GM18907 (cell line): ENCODE results near the gene SFXN5.
"Not testable (repeated sequence)": the region's sequence is repeated elsewhere in the genome, so short reads cannot be mapped to it uniquely, and the experiment has no call there.

ENCODE experiments used
- ATAC-seq: cut with Tn5 transposase; IDR thresholded peaks from one replicate; pipeline ENCODE4 v1.9.1; 2021; ENCODE audit warnings: mild to moderate bottlenecking, moderate library complexity; ENCODE audit not compliant: unreplicated experiment

The SFXN5 gene

DNA sequence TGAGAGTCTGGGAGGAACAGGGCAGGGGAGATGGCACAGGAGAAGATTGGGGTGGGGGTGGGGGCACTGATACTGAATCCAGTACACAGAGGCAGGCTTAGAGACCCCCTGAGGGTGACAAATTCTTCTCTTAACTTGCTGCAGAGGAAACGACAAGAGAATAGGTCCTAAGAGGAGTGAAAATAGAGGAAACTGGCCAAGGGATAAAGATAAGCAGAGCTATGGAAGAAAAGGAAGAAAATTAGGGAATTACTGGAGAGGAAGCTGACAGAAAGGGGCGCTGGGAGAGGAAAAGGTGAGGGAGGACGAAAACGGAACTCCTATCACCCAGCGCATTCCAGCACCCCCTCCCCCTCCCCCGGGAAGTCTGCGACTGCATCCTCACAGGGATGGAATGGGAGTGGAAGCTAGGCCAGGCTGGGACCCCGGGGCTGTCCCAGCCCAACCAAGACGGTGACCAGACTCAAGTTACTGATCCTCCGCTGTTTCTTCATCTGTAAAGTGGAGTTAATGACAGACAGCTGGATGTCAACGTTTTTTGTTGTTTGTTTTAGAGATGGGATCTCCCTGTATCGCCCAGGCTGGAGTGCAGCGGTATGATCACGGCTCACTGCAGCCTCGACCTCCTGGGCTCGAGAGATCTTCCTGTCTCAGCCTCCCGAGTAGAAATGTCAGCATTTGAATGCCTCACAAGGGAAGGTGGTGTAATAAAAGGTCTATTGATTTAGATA is 156.8 kb downstream of the SFXN5 start:
- no peak for ATAC-seq

DNA sequence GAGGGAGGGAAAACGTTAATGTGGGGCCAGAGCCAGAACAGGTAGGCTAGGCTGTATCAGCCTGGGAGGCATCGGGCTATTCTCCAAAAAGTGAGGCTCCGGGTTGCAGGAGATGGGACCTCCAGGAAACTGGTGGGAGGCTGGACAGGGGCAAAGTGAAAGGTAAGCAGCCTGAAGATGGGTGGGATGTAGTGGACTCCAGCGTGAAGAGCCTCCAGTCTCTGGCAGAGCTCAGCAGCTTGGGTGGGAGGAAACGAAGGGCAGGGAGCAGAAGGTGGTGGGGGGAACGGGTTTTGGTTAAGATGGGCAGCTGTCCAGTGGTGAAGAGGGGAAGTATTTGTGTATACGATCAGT is 157.3 kb downstream of the SFXN5 start:
- ATAC-seq, result no peak

DNA sequence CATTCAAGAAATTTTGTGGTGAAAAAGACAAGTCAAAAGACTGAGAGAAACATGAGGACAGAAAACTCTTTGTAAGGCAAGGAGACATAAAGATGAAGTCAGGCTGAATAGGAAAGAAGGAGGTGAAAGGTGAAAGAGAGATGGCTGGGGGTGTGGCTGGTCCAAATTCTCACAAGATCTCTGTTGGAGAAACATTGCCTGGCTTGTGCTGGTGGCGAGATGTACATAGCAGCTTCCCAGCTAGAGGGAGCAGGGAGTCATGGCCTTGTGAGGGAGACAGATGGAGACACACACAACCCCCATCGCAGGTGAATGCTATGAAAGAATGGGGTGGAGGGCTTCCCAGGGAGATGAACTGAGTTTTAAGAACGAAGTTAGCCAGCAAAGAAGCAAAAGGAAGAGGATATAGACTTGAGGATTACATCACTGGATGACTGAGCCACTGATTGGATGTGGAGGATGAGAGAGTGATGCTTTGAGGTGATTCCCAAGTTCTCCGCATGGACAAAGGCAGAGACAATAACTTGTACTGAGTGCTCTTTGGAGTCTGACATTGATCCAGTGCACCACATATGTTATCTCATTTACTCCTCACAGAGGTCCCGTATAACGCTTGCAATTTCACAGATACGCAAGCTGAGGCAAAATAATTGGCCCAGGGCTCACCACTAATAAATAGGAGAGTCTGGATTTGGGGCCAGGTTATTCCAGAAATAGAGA is 157.9 kb downstream of the SFXN5 start:
- ATAC-seq, result no peak

DNA sequence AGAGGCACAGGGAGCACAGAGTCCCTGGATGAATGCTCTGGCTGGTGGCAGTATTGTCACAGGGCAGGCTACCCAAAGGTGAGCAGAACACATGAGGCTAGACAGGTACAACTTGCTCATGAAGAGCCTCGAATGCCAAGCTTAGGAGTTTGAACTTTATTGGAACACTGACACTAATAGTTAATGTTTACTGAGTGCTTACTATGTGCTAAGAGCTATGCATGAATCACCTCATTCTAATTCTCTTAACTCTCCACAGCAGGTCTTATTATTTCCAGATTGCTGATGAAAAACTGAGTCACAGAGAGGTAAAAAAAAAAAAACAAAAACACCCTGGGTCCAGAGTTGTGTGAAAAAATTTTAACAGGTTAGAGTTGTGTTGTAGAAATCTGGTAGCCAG is 160.3 kb downstream of the SFXN5 start:
- no peak for ATAC-seq

DNA sequence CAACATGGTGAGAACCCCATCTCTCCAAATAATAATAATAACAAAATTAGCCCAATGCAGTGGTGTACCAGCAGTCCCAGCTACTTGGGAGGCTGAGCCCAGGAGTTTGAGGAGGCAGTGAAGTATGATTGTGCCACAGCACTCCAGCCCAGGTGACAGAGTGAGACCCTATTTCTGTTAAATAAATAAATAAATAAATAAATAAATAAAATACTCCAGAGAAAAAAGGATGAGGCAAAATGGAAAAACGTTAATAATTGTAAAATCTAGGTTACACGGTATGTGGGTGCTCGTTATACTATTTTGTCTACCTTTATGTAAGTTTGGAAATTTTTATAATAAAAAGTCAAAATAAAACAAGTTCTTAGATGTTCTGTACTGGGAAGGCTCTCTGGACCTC is 162.8 kb downstream of the SFXN5 start:
- ATAC-seq, result no peak

DNA sequence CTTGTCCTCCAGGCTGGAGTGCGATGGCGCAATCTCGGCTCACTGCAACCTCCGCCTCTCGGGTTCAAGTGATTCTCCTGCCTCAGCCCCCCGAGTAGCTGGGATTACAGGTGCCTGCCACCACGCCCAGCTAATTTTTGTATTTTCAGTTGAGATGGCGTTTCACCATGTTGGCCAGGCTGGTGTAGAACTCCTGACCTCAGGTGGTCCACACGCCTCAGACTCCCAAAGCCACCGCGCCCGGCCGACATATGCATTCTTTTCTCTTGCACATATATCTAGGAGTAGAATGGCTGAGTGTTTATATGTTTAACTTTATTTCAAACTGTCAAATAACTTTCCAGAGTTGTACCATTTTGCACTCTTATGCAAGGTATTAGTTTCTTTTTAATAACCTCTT is 164.1 kb downstream of the SFXN5 start:
- ATAC-seq, result not testable (repeated sequence)

DNA sequence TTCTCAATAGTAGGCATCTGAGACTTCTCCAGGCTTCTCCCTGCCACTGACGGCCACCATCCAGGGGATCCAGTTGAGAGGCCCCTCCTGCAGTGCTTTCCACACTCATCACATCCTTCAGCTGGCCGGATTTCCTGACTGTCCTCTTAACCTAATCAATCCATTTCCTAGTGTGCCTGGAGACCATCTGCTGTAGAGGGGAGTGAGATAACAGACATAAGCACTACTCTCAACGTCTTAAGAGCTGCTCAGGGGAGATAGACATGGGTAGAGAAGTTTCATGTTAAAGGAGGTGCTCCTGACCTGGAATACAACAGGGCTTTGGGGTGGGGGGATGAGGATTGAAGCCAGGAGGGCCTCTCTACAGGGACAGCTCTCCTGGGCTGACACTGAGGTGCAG is 170.1 kb downstream of the SFXN5 start:
- ATAC-seq, result no peak

DNA sequence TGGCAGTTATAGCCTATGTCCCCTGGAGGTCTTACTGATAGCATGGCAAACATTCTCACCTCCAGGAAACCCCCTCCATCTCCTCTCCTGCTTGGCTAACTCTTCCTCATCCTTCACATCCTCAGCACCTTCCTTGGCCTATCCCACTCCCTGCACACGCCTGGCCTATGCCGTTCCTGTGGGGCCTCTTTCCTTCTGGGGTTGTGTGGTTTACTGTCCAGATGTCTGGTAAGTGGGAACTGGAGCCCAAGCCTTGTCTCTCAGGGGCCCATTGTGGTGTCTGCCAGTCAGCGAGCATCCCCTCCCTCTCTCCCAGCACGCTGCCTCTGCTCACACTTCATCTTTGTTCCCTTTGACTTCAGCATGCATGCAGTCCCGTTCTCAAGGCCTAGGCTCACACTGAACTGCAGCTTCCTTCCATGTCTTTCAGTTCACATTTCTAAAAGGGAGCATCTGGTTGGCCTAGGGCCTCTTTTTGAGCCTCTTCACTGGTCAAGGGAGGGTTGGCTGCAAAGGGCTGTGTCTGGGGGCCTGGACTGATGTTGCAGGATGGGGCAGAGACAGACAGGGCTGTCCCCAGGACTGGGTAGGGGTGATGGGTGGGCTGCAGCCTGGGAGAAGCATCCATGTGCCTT is 171.2 kb downstream of the SFXN5 start:
- no peak for ATAC-seq

DNA sequence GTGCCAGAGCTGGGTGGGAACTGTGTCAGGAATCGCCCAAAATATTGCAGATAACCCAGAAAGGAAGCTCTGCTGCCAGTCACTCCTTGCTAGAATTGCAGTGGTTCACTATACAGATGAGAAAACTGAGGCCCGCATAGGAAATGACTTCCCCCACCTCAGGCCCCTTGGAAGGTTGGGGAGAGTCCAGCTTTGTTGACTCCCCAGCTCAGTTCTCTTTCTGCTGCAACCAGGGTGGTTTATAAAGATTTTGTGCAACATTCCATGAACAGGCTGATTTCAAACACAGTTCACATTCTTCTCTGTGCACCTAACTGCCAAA is 173.0 kb downstream of the SFXN5 start:
- ATAC-seq, result no peak

DNA sequence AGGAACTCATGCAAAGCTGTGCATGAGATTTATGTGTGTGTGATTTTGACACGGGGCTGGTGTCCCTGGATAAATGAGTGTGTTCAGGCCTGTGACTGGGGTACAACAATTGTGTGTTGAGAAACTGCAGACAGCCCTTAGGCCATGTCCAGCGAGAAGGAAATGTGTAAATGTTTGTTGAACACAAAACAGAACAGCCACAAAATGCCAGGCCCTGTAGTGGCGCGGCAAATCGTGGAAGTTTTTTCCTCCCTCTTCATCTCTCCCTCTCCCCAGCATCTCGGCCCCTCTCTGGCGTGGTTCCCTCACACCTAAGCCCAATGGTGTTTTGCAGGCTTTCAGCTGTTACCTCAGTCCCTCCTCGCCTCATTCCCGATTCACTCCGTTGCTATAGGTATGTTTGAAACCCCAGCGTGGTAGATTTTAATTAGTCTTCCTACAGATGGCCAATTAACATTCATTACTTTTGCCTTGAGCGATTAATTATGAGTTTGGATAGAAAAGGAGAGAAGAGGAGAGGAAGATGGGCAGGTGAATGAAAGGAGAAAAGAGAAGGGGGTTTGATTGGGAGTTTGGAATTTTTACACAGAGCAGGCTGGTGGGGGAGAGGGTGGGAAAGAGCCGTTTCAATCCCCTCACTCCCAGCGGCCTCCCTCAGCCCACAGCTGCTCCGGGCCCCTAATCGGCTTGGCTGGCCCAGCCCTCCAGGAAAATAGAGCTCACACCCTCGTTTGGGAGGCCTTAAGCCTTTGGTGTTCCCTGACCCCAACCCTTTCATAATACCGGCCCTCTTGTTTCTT is 173.5 kb downstream of the SFXN5 start:
- ATAC-seq, result no peak

DNA sequence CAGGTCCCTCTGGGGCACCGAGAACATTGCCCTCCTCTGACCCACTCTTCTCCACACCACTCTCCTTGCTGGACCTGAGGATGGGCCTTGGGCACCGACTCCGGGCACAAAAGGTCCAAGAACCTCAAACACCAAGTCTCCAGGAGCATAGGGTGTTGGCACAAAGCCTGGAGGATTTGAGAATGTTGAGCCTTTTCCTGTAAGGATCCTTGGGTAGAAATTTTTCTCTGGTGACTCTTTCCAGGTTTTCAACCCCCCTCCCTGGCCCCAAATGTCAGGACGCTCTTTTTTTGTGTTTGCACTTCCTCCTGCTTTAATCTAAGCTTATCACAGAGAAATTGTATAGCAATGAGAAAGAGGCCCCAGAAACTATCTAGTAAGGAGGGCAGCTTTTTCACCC is 175.1 kb downstream of the SFXN5 start:
- no peak for ATAC-seq

DNA sequence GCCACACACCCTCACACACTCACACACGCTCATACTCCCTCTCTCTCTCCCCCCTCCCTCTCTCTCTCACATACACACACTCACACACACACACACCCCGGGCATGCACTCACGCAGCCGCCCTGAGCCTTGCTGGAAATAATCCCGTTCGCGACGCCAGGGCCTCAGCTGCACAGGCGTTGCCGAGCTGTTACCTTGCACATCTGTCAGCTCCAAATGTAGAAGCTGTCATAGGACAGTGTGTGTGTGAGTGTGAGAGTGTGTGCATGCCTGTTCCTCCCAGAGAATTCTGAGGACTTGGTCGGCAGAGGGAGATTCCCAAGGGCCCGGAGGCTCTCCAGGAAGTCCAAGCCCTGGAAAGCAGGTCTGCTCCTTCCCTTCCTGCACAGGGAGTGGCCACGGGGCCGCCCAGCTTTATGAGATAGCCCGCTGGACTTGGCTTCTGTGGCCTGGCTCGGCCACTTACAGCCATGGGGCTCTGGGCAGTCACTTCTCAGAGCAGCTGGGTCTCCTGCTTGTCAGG is 175.7 kb downstream of the SFXN5 start:
- no peak for ATAC-seq

DNA sequence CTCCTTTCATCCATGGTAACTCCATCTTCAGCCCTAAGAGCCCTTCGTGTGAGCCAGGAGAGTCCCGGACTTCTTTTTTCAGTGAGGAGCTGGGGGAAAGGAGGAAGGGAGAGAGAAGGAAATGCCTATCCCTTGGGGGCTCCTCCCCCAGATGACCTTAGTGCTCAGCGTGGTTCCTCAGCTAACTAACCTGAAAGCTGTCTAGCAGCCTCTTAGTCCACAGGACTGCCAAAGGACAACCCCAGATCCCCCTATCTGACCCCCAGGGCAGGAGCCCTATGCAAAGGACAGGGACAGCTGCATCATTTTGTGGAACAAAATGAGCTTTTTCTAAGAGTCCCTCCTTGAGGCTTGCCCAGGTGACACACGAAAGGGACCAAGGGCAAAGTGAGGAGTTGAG is 176.4 kb downstream of the SFXN5 start:
- no peak for ATAC-seq

DNA sequence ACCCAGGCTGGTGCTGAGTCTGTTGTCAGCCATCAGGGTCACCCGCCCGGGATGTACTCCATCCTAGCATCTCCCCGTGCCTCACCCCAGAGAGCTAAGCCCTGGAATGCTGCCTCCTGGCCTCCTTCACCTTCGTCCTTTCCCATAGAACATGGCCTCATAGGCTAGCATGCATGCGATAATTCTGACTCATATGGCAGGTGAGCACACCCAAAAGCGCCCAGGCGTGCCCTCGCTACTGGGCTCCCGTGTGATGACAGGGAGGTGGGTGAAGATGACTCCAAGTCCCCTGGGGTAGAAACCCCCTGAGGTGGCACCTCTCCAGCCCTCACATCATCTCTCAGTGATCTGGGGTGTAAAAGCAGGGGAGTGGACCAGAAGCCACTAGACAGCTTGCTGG is 177.0 kb downstream of the SFXN5 start:
- no peak for ATAC-seq

DNA sequence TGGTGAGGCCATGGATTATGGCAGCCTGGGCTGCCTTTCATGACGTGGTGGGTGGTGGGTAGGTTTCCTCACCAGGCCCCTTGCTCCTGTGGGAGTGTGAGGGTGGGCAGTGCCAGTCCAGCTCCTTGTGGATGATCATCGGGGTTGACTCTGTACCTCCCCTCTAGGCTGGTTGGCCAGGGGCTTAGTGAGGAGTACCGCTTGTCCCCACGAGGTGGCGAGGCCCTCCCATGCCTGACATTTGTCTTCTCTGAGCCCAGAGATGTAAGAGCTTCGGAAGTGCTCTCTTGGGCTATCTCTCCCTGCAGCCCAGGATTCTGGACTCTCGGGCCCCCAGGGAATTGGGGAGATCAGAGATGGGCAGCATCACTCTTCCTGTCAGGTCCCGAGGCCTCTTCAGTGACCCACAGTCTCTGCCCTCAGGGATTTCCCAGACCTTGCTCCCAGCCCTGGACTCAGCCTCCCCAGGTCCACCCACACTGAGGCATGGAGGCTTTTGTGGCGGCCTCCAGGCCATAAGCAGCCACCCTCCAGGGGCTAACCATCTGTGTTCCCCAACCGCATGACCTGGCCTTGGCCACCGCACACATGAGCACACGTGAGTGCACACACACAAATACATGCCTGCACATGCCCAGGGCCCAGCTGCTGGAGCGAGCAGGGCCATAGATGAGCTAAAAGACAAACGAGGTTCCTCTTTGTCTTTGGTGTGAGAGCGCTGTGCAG is 177.8 kb downstream of the SFXN5 start:
- ATAC-seq, result peak; percentile 80

DNA sequence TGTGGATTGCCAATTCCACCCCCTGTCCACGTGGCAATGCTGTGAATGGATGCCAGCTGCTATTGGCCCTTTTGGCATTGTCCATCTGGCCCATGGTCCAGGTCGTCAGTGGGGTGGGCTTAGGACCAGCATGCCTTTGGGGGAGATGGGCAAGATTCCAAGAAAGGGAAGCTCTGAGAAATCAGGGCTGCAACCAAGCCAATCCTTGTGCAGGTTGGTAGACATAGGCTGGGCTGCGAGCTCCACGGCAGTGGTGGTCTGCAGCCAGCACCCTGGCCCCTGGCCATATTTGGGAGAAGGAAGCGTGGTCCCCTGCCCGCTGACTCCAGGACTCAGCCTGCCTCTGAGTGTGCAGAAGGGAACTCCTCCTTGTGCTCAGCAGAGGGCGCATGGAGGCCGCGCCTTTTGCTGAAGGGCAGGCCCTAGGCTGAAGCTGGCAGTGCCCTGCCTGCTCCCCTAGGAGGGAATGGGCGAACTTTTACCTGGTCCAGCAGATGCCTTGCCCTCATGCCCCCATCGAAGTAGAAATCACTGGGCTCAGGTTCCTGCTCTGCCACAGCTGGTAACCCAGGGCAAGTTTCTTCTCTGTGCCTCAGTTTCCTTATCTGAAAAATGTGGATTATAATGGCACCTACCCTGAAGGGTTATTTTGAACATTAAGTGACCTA is 178.9 kb downstream of the SFXN5 start:
- peak; percentile 66 for ATAC-seq
